ENCODE measurements around the gene FIGNL1. TPM values are rescaled to one million over a fixed set of nuclear protein-coding genes. Genes with fewer than 3 reads are reported as not detected.
A peak's percentile ranks its signal among the peaks of the same experiment; 100 is the strongest.

Gene FIGNL1
- 21.9 TPM for total RNA-seq
- 9.0 TPM for polyA plus RNA-seq
- long read RNA-seq, donor 1 = 0 reads
- long read RNA-seq, donor 2 = 0 reads
- long read RNA-seq, donor 3, partial matches to known transcripts = 0 of 6 reads
- long read RNA-seq, donor 3, other reads (novel, unspliced or antisense) = 0 of 6 reads
- long read RNA-seq, donor 4, partial matches to known transcripts = 0 of 5 reads
- long read RNA-seq, donor 4, other reads (novel, unspliced or antisense) = 0 of 5 reads
- long read RNA-seq, donor 5, partial matches to known transcripts = 0 of 8 reads
- long read RNA-seq, donor 5, other reads (novel, unspliced or antisense) = 0 of 8 reads
- long read RNA-seq, donor 6, partial matches to known transcripts = 0 of 3 reads
- long read RNA-seq, donor 6, other reads (novel, unspliced or antisense) = 0 of 3 reads
- long read RNA-seq, donor 7, partial matches to known transcripts = 0 of 2 reads
- long read RNA-seq, donor 7, other reads (novel, unspliced or antisense) = 0 of 2 reads
- long read RNA-seq, donor 8, partial matches to known transcripts = 0 of 2 reads
- long read RNA-seq, donor 8, other reads (novel, unspliced or antisense) = 0 of 2 reads
- long read RNA-seq, donor 9, partial matches to known transcripts = 0 of 1 reads
- long read RNA-seq, donor 9, other reads (novel, unspliced or antisense) = 0 of 1 reads
- long read RNA-seq, donor 10, partial matches to known transcripts = 0 of 2 reads
- long read RNA-seq, donor 10, other reads (novel, unspliced or antisense) = 0 of 2 reads

- H3K4me1 ChIP-seq (ENCODE audit: control insufficient read depth in 2 of 2, insufficient read depth in 2 of 2, low read length in 2 of 2) = peaks cover 7 to 16% of the 10 kb centered on the region in 2 donors
- peaks cover 0 to 3% of the 10 kb centered on the region in 2 donors for H3K9me3 ChIP-seq (ENCODE audit: control insufficient read depth in 2 of 2, insufficient read depth in 1 of 2, low read length in 1 of 2)
- H3K27ac ChIP-seq (ENCODE audit: low read depth in 1 of 2, low read length in 1 of 2) = peak within 1 kb of the TSS; percentile 78 to 86
- peaks cover 13 to 21% of the 10 kb centered on the region in 2 donors for H3K36me3 ChIP-seq (ENCODE audit: control insufficient read depth in 2 of 2, insufficient read depth in 2 of 2, low read length in 1 of 2)
- under 1% methylated on average over 63 of the region's 63 CpGs for whole genome bisulfite sequencing
- DNase-seq (ENCODE audit: low read depth in 6 of 9, low spot score in 9 of 9) = peak; percentile 48 to 87 (median 73)
- H3K4me3 ChIP-seq (ENCODE audit: low read length in 2 of 2) = peak within 1 kb of the TSS; percentile 77 to 85
- H3K27me3 ChIP-seq (ENCODE audit: control insufficient read depth in 2 of 2, insufficient read depth in 1 of 2, low read length in 1 of 2) = no peaks in the 10 kb centered on the region
Observed at GRCh38 chr7:50449881-50450589, at the start of gene FIGNL1. TSS of gene FIGNL1 (minus strand) at chr7:50450350. CDS start at chr7:50447287, 3,063 bp downstream.

- Histone ChIP-seq H3K27me3 (ENCODE audit: control insufficient read depth in 2 of 2, insufficient read depth in 1 of 2, low read length in 1 of 2) (no peaks in the 10 kb centered on the region), H3K4me3 (ENCODE audit: low read length in 2 of 2) (no peak overlapping the region), H3K4me1 (ENCODE audit: control insufficient read depth in 2 of 2, insufficient read depth in 2 of 2, low read length in 2 of 2) (no peaks in the 10 kb centered on the region), H3K27ac (ENCODE audit: low read depth in 1 of 2, low read length in 1 of 2) (no peak overlapping the region), H3K36me3 (ENCODE audit: control insufficient read depth in 2 of 2, insufficient read depth in 2 of 2, low read length in 1 of 2) (no peaks in the 10 kb centered on the region), H3K9me3 (ENCODE audit: control insufficient read depth in 2 of 2, insufficient read depth in 1 of 2, low read length in 1 of 2) (peaks cover 0 to 8% of the 10 kb centered on the region in 2 donors)
- no peak for DNase-seq (ENCODE audit: low read depth in 6 of 9, low spot score in 9 of 9)
- 96% methylated on average over 6 of the region's 6 CpGs for WGBS
Observed at GRCh38 chr7:50499092-50499491, 48.9 kb upstream of the FIGNL1 start.

- no peaks in the 10 kb centered on the region for H3K4me1 ChIP-seq (ENCODE audit: control insufficient read depth in 2 of 2, insufficient read depth in 2 of 2, low read length in 2 of 2)
- peaks cover 0 to 8% of the 10 kb centered on the region in 2 donors for H3K9me3 ChIP-seq (ENCODE audit: control insufficient read depth in 2 of 2, insufficient read depth in 1 of 2, low read length in 1 of 2)
- no peak overlapping the region for H3K27ac ChIP-seq (ENCODE audit: low read depth in 1 of 2, low read length in 1 of 2)
- H3K4me3 ChIP-seq (ENCODE audit: low read length in 2 of 2) = no peak overlapping the region
- H3K36me3 ChIP-seq (ENCODE audit: control insufficient read depth in 2 of 2, insufficient read depth in 2 of 2, low read length in 1 of 2) = no peaks in the 10 kb centered on the region
- no peak for DNase-seq (ENCODE audit: low read depth in 6 of 9, low spot score in 9 of 9)
- no peaks in the 10 kb centered on the region for H3K27me3 ChIP-seq (ENCODE audit: control insufficient read depth in 2 of 2, insufficient read depth in 1 of 2, low read length in 1 of 2)
- 96% methylated on average over 5 of the region's 5 CpGs for WGBS
Observed at GRCh38 chr7:50497968-50498367, 47.8 kb upstream of the FIGNL1 start.

GRCh38 chr7:50497068-50497642 is 47.0 kb upstream of the FIGNL1 start:
- WGBS = 60% methylated on average over 8 of the region's 8 CpGs
- Histone ChIP-seq H3K9me3 (ENCODE audit: control insufficient read depth in 2 of 2, insufficient read depth in 1 of 2, low read length in 1 of 2) (peaks cover 0 to 8% of the 10 kb centered on the region in 2 donors), H3K27me3 (ENCODE audit: control insufficient read depth in 2 of 2, insufficient read depth in 1 of 2, low read length in 1 of 2) (no peaks in the 10 kb centered on the region), H3K4me3 (ENCODE audit: low read length in 2 of 2) (no peak overlapping the region), H3K27ac (ENCODE audit: low read depth in 1 of 2, low read length in 1 of 2) (no peak overlapping the region), H3K36me3 (ENCODE audit: control insufficient read depth in 2 of 2, insufficient read depth in 2 of 2, low read length in 1 of 2) (no peaks in the 10 kb centered on the region), H3K4me1 (ENCODE audit: control insufficient read depth in 2 of 2, insufficient read depth in 2 of 2, low read length in 2 of 2) (no peaks in the 10 kb centered on the region)
- DNase-seq (ENCODE audit: low read depth in 6 of 9, low spot score in 9 of 9) = no peak

- H3K36me3 ChIP-seq (ENCODE audit: control insufficient read depth in 2 of 2, insufficient read depth in 2 of 2, low read length in 1 of 2) = no peaks in the 10 kb centered on the region
- H3K4me1 ChIP-seq (ENCODE audit: control insufficient read depth in 2 of 2, insufficient read depth in 2 of 2, low read length in 2 of 2) = no peaks in the 10 kb centered on the region
- H3K4me3 ChIP-seq (ENCODE audit: low read length in 2 of 2) = no peak overlapping the region
- H3K27me3 ChIP-seq (ENCODE audit: control insufficient read depth in 2 of 2, insufficient read depth in 1 of 2, low read length in 1 of 2) = no peaks in the 10 kb centered on the region
- no peak overlapping the region for H3K27ac ChIP-seq (ENCODE audit: low read depth in 1 of 2, low read length in 1 of 2)
- no peak for DNase-seq (ENCODE audit: low read depth in 6 of 9, low spot score in 9 of 9)
- WGBS = 74% methylated on average over 6 of the region's 6 CpGs
- H3K9me3 ChIP-seq (ENCODE audit: control insufficient read depth in 2 of 2, insufficient read depth in 1 of 2, low read length in 1 of 2) = peaks cover 0 to 8% of the 10 kb centered on the region in 2 donors
Observed at GRCh38 chr7:50496569-50496968, 46.4 kb upstream of the FIGNL1 start.

GRCh38 chr7:50495746-50496145 is 45.6 kb upstream of the FIGNL1 start:
- 89% methylated on average over 3 of the region's 3 CpGs for WGBS
- H3K9me3 ChIP-seq (ENCODE audit: control insufficient read depth in 2 of 2, insufficient read depth in 1 of 2, low read length in 1 of 2) = peaks cover 0 to 3% of the 10 kb centered on the region in 2 donors
- no peak overlapping the region for H3K27ac ChIP-seq (ENCODE audit: low read depth in 1 of 2, low read length in 1 of 2)
- no peak for DNase-seq (ENCODE audit: low read depth in 6 of 9, low spot score in 9 of 9)
- H3K27me3 ChIP-seq (ENCODE audit: control insufficient read depth in 2 of 2, insufficient read depth in 1 of 2, low read length in 1 of 2) = no peaks in the 10 kb centered on the region
- no peak overlapping the region for H3K4me3 ChIP-seq (ENCODE audit: low read length in 2 of 2)
- H3K4me1 ChIP-seq (ENCODE audit: control insufficient read depth in 2 of 2, insufficient read depth in 2 of 2, low read length in 2 of 2) = no peaks in the 10 kb centered on the region
- no peaks in the 10 kb centered on the region for H3K36me3 ChIP-seq (ENCODE audit: control insufficient read depth in 2 of 2, insufficient read depth in 2 of 2, low read length in 1 of 2)

- Histone ChIP-seq H3K36me3 (ENCODE audit: control insufficient read depth in 2 of 2, insufficient read depth in 2 of 2, low read length in 1 of 2) (no peaks in the 10 kb centered on the region), H3K4me1 (ENCODE audit: control insufficient read depth in 2 of 2, insufficient read depth in 2 of 2, low read length in 2 of 2) (no peaks in the 10 kb centered on the region), H3K27ac (ENCODE audit: low read depth in 1 of 2, low read length in 1 of 2) (no peak overlapping the region), H3K27me3 (ENCODE audit: control insufficient read depth in 2 of 2, insufficient read depth in 1 of 2, low read length in 1 of 2) (no peaks in the 10 kb centered on the region), H3K4me3 (ENCODE audit: low read length in 2 of 2) (no peak overlapping the region), H3K9me3 (ENCODE audit: control insufficient read depth in 2 of 2, insufficient read depth in 1 of 2, low read length in 1 of 2) (no peaks in the 10 kb centered on the region)
- no peak for DNase-seq (ENCODE audit: low read depth in 6 of 9, low spot score in 9 of 9)
- WGBS = 99% methylated on average over 30 of the region's 30 CpGs
Observed at GRCh38 chr7:50492770-50493519, 42.8 kb upstream of the FIGNL1 start.

- no peak overlapping the region for H3K27ac ChIP-seq (ENCODE audit: low read depth in 1 of 2, low read length in 1 of 2)
- WGBS = 98% methylated on average over 1 of the region's 1 CpG
- no peak for DNase-seq (ENCODE audit: low read depth in 6 of 9, low spot score in 9 of 9)
Observed at GRCh38 chr7:50491943-50492342, 41.8 kb upstream of the FIGNL1 start.

More at GRCh38 chr7:50491943-50492342, 41.8 kb upstream of the FIGNL1 start:
- no peak overlapping the region for H3K4me3 ChIP-seq (ENCODE audit: low read length in 2 of 2)
- H3K4me1 ChIP-seq (ENCODE audit: control insufficient read depth in 2 of 2, insufficient read depth in 2 of 2, low read length in 2 of 2) = no peaks in the 10 kb centered on the region
- H3K36me3 ChIP-seq (ENCODE audit: control insufficient read depth in 2 of 2, insufficient read depth in 2 of 2, low read length in 1 of 2) = no peaks in the 10 kb centered on the region
- no peaks in the 10 kb centered on the region for H3K9me3 ChIP-seq (ENCODE audit: control insufficient read depth in 2 of 2, insufficient read depth in 1 of 2, low read length in 1 of 2)
- H3K27me3 ChIP-seq (ENCODE audit: control insufficient read depth in 2 of 2, insufficient read depth in 1 of 2, low read length in 1 of 2) = no peaks in the 10 kb centered on the region
